GM18502 (cell line): ENCODE results near the gene ELF1.
A peak's percentile ranks its signal among the peaks of the same experiment; 100 is the strongest.
"Not testable (repeated sequence)": the region's sequence is repeated elsewhere in the genome, so short reads cannot be mapped to it uniquely, and the experiment has no call there.

ENCODE experiments used
- ATAC-seq: cut with Tn5 transposase; IDR thresholded peaks from one replicate; pipeline ENCODE4 v1.9.1; 2021; ENCODE audit warnings: mild to moderate bottlenecking; ENCODE audit not compliant: unreplicated experiment, poor library complexity

ELF1 gene

GRCh38 chr13:40961214-40961613 lies 57.9 kb downstream of the ELF1 start:
- no peak for ATAC-seq

GRCh38 chr13:40960716-40961115 lies 58.4 kb downstream of the ELF1 start:
- ATAC-seq = no peak

- no peak for ATAC-seq
Measured at GRCh38 chr13:40958655-40959054, 60.5 kb downstream of the ELF1 start.

- no peak for ATAC-seq
Measured at GRCh38 chr13:40946485-40946884, 72.6 kb downstream of the ELF1 start.

GRCh38 chr13:40943073-40943472 lies 76.0 kb downstream of the ELF1 start:
- ATAC-seq = no peak

- no peak for ATAC-seq
Measured at GRCh38 chr13:40941581-40941980, 77.5 kb downstream of the ELF1 start.

GRCh38 chr13:40940841-40941240 lies 78.3 kb downstream of the ELF1 start:
- ATAC-seq = no peak

GRCh38 chr13:40933508-40934204 lies 85.5 kb downstream of the ELF1 start:
- ATAC-seq = peak; percentile 80

GRCh38 chr13:40932252-40932651 lies 86.9 kb downstream of the ELF1 start:
- ATAC-seq = no peak

- no peak for ATAC-seq
Measured at GRCh38 chr13:40931719-40932118, 87.4 kb downstream of the ELF1 start.

GRCh38 chr13:40929883-40930282 lies 89.2 kb downstream of the ELF1 start:
- not testable (repeated sequence) for ATAC-seq

GRCh38 chr13:40928980-40929379 lies 90.1 kb downstream of the ELF1 start:
- ATAC-seq = no peak

- no peak for ATAC-seq
Measured at GRCh38 chr13:40927929-40928328, 91.2 kb downstream of the ELF1 start.

GRCh38 chr13:40923867-40924266 lies 95.2 kb downstream of the ELF1 start:
- ATAC-seq = no peak

GRCh38 chr13:40922437-40923040 lies 96.6 kb downstream of the ELF1 start:
- no peak for ATAC-seq

- no peak for ATAC-seq
Measured at GRCh38 chr13:40920826-40921225, 98.3 kb downstream of the ELF1 start.

- not testable (repeated sequence) for ATAC-seq
Measured at GRCh38 chr13:40919901-40920300, 99.2 kb downstream of the ELF1 start.

- ATAC-seq = no peak
Measured at GRCh38 chr13:40916207-40916998, 102.7 kb downstream of the ELF1 start.

- not testable (repeated sequence) for ATAC-seq
Measured at GRCh38 chr13:40914863-40915262, 104.3 kb downstream of the ELF1 start.

- ATAC-seq = no peak
Measured at GRCh38 chr13:40911341-40911740, 107.8 kb downstream of the ELF1 start.

GRCh38 chr13:40910324-40911050 lies 108.6 kb downstream of the ELF1 start:
- ATAC-seq = peak; percentile 65
